ENCODE measurements around the gene ENTPD8. TPM values are rescaled to one million over a fixed set of nuclear protein-coding genes. Genes with fewer than 3 reads are reported as not detected.

Gene ENTPD8
- total and polyA plus RNA-seq, 2 of the 4 experiments (the other 2 are of a cell fraction): 0.07 TPM; not detected in 1

DNA sequence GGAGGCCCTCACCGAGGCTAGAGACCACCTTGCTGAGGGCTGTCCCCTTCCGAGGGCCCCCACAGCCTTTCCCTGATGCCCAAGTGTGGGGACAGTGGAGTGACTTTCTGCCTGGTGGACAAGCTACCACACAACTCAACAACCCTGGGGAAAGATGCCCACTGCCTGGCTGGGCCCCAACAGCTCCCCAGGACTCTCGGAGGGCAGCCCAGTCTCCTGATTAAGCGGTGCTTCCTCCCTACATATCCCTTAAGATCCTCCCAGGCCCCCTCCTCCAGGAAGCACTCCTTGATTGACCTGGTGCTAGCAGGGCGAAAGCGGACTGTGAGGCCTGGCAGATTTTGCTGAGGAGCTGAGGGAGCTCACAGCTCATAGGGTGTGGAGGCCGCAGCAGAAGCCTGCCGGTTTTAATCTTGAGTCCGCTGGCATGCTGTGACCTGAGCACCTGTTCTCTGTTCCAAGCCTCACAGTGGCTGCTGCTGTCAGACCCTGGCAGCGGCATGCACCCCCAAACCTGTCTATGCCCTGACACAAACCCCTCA lies 15.8 kb upstream of the ENTPD8 start:
- H2AK5ac ChIP-seq (ENCODE audit: low read depth, low read length): peak overlapping the region; percentile 8; the same call in 1 of the 2 replicates
- H3K36me3 ChIP-seq (ENCODE audit: control insufficient read depth, insufficient read depth, low read length): peaks cover 32% of the 10 kb centered on the region
- no peak overlapping the region for H2BK120ac ChIP-seq (ENCODE audit: low read depth, low read length)
- H2BK5ac ChIP-seq (ENCODE audit: low read depth, low read length, poor library complexity, severe bottlenecking): no peak overlapping the region
- H3K27ac ChIP-seq (ENCODE audit: insufficient read depth, low read length): no peak overlapping the region
- no peak overlapping the region for H3K14ac ChIP-seq (replicated peaks; ENCODE audit: low read depth, low read length)
- no peaks in the 10 kb centered on the region for H3K27me3 ChIP-seq (ENCODE audit: control insufficient read depth, insufficient read depth, low read length)
- H3K4me1 ChIP-seq (ENCODE audit: control insufficient read depth, insufficient read depth, low read length): peaks cover 24% of the 10 kb centered on the region
- peak overlapping the region; percentile 6; the same call in 1 of the 2 replicates for H3K4me2 ChIP-seq (ENCODE audit: low read depth, low read length)
- intact Hi-C loops (cut with micrococcal nuclease) (no loop called here), in situ Hi-C loops (cut with MboI; ENCODE audit: low sequenced_read_pairs) (no loop called here), dilution Hi-C loops (cut with HindIII; ENCODE audit: low sequenced_read_pairs, unreplicated experiment) (no loop called here)
- no peak overlapping the region for H3K9ac ChIP-seq (ENCODE audit: low read depth, low read length)
- no peak overlapping the region for H4K8ac ChIP-seq (ENCODE audit: low read depth in 2 of 2, low read length in 2 of 2)
- POLR2A ChIA-PET (ENCODE audit: unreplicated experiment): no interaction called here
- ATAC-seq (ENCODE audit: low read depth): no peak
- no peak overlapping the region for H2BK20ac ChIP-seq (ENCODE audit: low read depth, low read length)
- H3K79me1 ChIP-seq (ENCODE audit: low read depth in 1 of 2, low read length in 2 of 2): peaks cover 6 to 42% of the 10 kb centered on the region in 2 experiments; a peak in 3 of 4 replicates
- no peaks in the 10 kb centered on the region for H3K9me3 ChIP-seq (ENCODE audit: control insufficient read depth, insufficient read depth, low read length)
- DNase-seq: no peak
- H3K18ac ChIP-seq (ENCODE audit: low read depth, low read length): no peak overlapping the region
- peaks cover 37% of the 10 kb centered on the region for H4K20me1 ChIP-seq (ENCODE audit: insufficient read depth, low read length)
- TF ChIP-seq MXI1 (IDR thresholded peaks at IDR 0.05; ENCODE audit: borderline replicate concordance, low read depth, low read length): no peak
- no peak for TF ChIP-seq MAFK (IDR thresholded peaks at IDR 0.05; ENCODE audit: low read depth, low read length)
- no peak for TF ChIP-seq ELK1 (IDR thresholded peaks at IDR 0.05; ENCODE audit: borderline replicate concordance, low read depth, low read length)
- no peak for TF ChIP-seq NFE2L2 (IDR thresholded peaks at IDR 0.05; ENCODE audit: low read depth, low read length)
- TF ChIP-seq, protein P1, sequence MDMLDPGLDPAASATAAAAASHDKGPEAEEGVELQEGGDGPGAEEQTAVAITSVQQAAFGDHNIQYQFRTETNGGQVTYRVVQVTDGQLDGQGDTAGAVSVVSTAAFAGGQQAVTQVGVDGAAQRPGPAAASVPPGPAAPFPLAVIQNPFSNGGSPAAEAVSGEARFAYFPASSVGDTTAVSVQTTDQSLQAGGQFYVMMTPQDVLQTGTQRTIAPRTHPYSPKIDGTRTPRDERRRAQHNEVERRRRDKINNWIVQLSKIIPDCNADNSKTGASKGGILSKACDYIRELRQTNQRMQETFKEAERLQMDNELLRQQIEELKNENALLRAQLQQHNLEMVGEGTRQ (IDR thresholded peaks at IDR 0.05; ENCODE audit: low read depth, low read length): no peak
- TF ChIP-seq SMC3 (IDR thresholded peaks at IDR 0.05; ENCODE audit: low read depth, low read length): no peak
- TF ChIP-seq MAZ (IDR thresholded peaks at IDR 0.05; ENCODE audit: borderline replicate concordance, low read depth, low read length): no peak
- TF ChIP-seq FOS (IDR thresholded peaks at IDR 0.05; ENCODE audit: low read depth, low read length): no peak
- TF ChIP-seq RAD21 (IDR thresholded peaks at IDR 0.05; ENCODE audit: low read length): no peak
- TF ChIP-seq CHD1 (IDR thresholded peaks at IDR 0.05; ENCODE audit: low read depth, low read length): no peak
- no peak for TF ChIP-seq CTCF (conservative IDR thresholded peaks at IDR 0.05; ENCODE audit: low read depth, low read length)
- no peak for TF ChIP-seq RCOR1 (IDR thresholded peaks at IDR 0.05; ENCODE audit: insufficient replicate concordance, low read length)
- TF ChIP-seq BHLHE40 (IDR thresholded peaks at IDR 0.05; ENCODE audit: low read depth, low read length): no peak
- TF ChIP-seq RFX5 (IDR thresholded peaks at IDR 0.05; ENCODE audit: low read depth, low read length): no peak
- TF ChIP-seq CEBPB (IDR thresholded peaks at IDR 0.05; ENCODE audit: low read depth, low read length): no peak
- TF ChIP-seq POLR2A (IDR thresholded peaks at IDR 0.05; ENCODE audit: low read depth, low read length): no peak
- H3K9me1 ChIP-seq (ENCODE audit: insufficient read depth, low read length): no peaks in the 10 kb centered on the region
- H2AK9ac ChIP-seq (replicated peaks; ENCODE audit: low read depth, low read length, poor library complexity): peak overlapping the region; percentile 72
- no peak overlapping the region for H3K4me3 ChIP-seq (ENCODE audit: insufficient read depth, low read depth, low read length)
- no peak overlapping the region for H4K91ac ChIP-seq (ENCODE audit: insufficient read depth, low read depth, low read length)
- CTCF ChIA-PET: interaction anchor here (0.8 kb wide), 1 partner anchor 155 kb away, joined by 3 read pairs; the partner anchor contains the start of gene NRARP
- H2BK15ac ChIP-seq (ENCODE audit: low read depth, low read length): no peak overlapping the region
- no peak overlapping the region for H3K56ac ChIP-seq (ENCODE audit: extremely low read depth, insufficient read depth, low read length)
- no peak overlapping the region for H4K5ac ChIP-seq (ENCODE audit: low read depth, low read length)
- peak overlapping the region; percentile 21 for H2AFZ ChIP-seq (replicated peaks; ENCODE audit: low read length, poor library complexity)
- H3K4ac ChIP-seq (ENCODE audit: low read depth, low read length): no peak overlapping the region; the same call in 1 of the 2 replicates
- H3K23ac ChIP-seq (ENCODE audit: low read depth, low read length): peak overlapping the region; percentile 42; the same call in 1 of the 2 replicates
- no TSS peak for BruUV-seq (replicated peaks)
- WGBS, 2 experiments (ENCODE audit: extremely low coverage in 2 of 2, insufficient read length in 1 of 2): 92% methylated on average over 5 of the region's 10 CpGs; no CpG with 5 or more reads in 1 of the 2 experiments

All from IMR-90 (cell line).